GM18511 (cell line): ENCODE measurements around the gene PRSS36.
"Not testable (repeated sequence)": the region's sequence is repeated elsewhere in the genome, so short reads cannot be mapped to it uniquely, and the experiment has no call there.

Source experiments
- ATAC-seq: cut with Tn5 transposase; IDR thresholded peaks from one replicate; pipeline ENCODE4 v1.9.1; 2021; ENCODE audit warnings: mild to moderate bottlenecking, moderate library complexity; ENCODE audit not compliant: unreplicated experiment

The PRSS36 gene

DNA sequence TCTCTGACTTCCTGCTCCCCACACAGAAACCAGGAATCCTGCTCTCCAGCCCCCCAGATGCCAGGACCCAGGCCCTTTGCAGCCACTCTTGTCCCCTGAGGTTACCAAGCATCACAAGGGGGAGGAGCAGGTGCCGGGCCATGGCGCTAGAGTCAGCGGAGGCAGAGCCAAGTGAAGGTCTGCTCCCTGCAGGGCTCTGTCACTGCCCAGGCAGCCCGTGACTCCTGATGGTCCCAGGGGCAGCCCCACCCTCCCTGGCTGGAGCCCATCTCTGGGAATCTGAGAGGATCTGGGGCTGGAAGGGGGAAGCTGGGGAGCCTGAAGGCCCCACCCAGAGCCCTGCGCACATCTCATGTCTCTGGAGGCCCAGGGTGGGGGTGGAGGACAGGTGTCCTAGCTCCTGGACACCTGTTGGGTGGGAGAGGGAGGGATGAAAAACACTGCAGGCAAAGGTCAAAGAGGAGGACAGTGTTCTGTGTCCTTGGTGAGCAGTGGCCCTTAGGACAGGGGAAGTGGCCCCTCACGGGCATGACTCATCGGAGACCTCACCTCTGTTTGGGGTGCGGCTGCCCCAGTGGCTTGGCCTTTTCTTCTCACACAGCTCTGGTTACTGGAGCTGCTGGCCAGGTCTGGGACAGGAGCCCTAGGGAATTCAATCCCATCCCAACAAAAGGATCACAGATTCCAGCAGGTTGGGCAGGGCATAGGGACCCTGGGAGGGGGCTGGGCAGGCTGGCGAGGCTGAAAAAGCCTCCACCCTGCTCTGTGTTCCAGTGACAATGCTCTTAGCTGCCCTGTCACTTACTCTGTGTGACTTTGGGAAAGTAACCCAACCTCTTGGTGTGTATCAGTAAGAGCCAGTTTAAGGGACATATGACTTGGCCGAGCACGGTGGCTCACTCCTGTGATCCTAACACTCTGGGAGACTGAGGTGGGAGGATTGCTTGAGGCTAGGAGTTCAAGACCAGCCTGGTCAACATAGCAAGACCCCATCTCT lies at the start of gene PRSS36:
PRSS36 (minus strand) TSS at position 173 of the 997 bp plus-strand sequence; CDS start at position 142, 31 bp downstream.
- no peak for ATAC-seq

DNA sequence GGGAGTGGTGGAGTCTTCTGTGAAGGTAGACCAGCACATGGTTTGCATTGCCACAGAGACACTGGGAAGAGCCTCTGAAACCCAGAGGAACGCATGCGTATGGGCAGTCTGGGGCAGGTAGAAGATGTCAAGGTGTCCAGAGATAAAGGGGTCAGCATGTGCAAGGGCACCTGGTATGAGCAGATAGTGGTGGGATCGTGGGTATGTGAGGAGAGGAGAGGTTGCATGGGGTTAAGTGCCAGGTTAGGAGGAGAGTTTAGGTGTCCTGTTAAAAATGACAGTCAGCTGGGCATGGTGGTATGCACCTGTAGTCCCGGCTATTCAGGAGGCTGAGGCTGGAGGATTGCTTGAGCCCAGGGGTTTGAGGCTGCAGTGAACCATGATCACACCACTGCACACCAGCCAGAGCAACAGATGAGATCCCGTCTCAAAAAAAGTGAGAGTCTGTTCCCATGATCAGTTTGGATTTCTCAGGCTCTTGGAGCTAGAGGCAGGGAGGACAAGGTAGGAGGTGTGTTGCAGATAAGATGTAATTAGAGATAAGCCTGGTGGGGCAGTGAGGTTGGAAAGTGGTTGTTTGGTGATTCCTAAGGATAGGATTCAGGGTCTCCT lies 49.7 kb upstream of the PRSS36 start:
- no peak for ATAC-seq

DNA sequence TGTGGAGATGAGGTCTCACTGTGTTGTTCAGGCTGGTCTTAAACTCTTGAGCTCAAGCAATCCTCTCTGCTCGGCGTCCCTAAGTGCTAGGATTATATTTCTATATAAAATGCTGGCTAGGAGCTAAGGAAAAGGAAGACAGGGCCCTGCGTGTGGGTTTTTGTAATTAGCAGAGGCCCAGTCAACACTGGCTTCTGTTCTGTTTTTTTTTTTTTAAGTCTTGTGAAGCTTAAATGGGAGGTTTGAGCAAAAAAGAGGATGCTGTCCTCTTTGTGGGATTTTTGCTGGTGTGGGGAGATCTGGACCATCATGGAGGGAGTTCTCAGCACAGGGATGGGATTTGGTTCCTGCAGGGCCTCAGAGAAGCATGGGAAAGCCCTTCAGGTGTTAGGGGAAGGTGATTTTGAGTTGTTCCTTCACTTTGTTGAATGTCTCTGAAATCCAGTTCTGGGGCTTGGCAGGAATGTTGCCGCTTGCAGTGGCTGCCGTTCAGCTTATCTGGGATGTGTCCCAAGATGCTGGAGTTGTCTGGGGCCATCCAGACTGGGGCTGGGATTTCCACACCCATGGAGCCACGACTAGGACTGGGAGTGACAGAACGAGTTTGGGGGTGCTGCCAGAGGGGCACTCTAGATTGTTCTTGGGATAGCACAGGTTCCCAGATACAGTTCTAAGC lies 48.5 kb upstream of the PRSS36 start:
- no peak for ATAC-seq

DNA sequence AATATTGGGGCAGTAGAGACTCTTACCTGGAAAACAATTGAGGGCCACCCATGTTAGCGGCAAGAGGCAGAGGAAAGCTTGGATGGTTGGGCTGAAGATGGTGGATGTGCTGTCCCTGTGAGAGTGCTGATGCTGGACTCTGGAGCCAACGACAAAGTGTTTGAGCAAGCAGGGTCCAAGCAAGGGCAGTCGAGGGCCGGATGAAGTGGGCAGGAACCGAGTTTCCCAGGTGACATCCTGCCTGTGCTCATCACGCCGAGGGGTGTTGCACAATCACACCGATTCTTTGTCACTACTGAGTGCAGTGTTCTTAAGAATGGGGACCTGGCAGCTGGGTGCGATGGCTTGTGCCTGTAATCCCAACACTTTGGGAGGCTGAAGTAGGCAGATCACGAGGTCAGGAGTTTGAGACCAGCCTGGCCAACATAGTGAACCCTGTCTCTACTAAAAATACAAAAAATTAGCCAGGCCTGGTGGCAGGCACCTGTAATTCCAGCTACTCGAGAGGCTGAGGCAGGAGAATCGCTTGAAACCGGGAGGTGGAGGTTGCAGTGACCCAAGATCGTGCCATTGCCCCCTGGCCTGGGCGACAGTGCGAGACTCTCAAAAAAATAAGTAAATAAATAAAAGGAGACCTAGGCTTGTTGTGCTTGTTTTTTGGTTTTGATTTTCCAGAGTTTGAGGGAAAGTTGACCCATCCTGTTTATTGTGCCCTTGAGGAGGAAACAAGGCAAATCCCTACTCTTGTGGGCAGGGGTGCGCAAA lies 46.6 kb upstream of the PRSS36 start:
- no peak for ATAC-seq

DNA sequence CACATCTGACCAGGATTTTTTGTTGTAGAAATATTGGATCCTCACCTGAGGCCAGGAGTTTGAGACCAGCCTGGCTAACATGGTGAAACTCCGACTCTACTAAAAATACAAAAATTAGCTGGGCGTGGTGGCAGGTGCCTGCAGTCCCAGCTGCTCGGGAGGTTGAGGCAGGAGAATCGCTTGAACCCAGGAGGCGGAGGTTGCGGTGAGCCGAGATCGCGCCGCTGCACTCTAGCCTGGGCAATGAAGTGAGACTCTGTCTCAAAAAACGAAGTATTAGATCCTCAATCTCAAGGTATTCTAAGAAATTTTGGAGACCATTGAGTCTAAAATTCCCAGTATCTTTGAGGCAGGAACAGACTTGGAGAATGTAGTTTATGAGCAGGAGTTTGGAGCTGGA lies 46.0 kb upstream of the PRSS36 start:
- not testable (repeated sequence) for ATAC-seq

DNA sequence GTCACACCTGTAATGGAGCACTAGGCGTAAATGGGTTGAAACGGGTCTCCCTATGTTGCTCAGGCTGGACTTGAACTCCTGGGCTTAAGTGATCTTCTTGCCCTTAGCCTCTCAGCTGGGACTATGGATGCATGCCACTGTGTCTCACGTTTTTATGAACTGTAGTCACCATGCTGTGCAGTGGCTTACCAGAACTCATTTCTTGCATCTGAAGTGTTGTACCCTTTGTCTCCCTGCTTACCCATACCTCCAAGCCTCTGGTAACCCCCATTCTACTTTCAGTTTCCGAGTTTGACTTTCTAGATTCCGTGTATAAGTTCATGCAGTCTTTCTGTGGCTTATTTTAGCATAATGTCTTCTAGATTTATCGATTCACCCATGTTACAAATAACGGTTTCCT lies 45.0 kb upstream of the PRSS36 start:
- no peak for ATAC-seq

DNA sequence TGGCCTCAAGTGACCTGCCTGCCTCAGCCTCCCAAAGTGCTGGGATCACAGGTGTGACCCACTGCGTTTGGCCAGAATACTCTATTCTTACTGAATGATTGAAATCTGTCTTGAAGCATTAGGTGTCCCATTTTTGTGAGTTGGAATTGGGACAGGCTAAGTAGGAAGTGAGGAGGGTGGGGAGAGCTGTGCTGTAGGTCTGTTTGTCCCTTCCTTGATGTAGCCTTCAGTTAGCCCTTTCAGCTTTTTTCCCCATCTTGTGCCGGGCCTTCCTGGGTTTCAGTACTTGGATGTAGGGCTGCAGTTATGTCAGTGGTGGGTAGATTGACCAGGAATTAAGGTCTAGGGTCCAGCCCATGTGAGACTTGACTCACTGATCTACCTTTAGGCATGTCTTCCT lies 44.0 kb upstream of the PRSS36 start:
- ATAC-seq, result no peak

DNA sequence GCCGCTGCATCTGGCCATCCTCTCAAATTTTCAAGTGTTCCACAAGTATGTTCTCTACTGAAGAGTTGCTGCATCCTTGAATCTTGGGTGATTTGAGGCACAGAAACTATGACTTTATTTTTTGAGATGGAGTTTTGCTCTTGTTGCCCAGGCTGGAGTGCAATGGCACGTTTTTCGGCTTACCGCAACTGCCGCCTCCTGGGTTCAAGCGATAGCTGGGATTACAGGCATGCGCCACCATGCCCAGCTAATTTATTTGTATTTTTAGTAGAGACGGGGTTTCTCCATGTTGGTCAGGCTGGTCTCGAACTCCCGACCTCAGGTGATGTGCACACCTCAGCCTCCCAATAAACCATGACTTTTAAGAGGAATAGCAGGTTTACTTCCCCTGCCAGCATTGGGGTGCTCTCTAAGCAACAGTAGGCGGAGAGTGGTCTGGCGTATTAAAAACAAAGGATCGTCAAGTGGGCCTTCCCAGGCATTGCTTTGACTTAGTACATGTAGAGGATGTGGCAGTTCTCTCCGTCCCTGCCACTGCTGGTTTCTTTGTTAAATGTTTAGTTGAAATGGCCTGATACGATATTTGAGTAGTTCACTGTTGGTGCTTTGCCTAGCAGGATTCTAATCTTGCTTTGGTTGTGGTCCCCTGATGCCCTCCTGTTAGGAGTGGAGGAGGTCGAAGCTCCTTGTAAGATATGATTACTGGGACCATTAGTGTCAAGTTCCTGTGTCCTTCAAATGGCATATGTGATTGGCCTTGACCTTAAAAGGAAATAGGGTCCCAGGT lies 43.2 kb upstream of the PRSS36 start:
- ATAC-seq, result no peak

DNA sequence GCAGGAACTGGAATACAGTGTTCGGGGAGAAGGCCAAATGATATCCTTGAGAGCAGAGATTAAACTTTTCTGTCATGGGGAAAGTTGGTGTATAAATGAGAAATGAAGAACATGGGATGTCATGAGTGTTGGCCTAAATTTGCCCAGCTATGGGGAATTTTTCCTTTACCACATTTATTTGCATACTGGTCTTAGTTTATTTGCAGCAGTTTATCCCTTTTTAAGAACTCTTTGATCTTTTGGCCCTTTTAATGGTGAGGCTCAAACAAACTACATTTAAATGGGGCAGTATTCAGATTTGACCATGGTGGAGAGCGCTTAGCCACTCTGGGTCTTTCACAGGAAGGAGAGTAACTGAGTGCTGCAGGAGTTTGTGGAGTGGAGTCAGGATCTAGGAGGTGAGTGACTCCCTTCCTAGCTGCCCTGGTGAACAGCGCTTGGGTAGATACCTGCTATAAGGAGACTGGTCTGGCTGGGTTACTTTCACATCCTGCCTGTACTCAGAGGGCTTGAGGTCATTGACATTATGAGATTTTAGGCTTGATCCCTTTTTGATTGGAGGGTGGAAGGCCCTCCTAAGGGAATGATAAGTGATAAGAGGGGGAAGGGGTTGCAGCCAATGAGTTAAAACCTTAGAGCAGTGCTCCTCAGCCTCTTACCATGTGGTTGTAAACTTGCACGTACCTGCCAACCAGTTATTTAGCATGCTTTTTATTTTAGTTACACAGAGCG lies 42.0 kb upstream of the PRSS36 start:
- ATAC-seq, result no peak

DNA sequence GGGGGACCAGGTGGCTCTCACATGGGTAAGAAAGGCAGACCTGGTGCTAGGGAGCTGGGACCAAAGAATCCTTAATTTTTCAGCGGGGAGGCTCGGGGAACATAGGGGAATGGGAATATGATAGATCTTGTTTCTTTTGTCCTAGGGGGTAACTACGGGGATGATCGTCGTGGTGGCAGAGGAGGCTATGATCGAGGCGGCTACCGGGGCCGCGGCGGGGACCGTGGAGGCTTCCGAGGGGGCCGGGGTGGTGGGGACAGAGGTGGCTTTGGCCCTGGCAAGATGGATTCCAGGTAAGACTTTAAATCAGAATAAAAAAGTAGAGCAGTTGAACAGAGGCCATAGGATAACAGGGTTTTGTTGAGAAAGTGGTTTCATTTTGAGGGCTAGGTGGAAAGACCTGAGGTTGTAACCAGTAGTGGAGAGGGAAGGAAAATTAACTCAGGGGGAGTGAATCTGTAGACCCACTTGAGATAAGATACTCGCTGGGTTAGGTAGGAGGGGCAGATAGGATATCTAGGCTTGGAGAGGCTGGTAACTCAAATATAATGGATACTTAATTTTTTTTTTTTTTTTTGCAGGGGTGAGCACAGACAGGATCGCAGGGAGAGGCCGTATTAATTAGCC lies 41.1 kb upstream of the PRSS36 start:
- ATAC-seq, result no peak

DNA sequence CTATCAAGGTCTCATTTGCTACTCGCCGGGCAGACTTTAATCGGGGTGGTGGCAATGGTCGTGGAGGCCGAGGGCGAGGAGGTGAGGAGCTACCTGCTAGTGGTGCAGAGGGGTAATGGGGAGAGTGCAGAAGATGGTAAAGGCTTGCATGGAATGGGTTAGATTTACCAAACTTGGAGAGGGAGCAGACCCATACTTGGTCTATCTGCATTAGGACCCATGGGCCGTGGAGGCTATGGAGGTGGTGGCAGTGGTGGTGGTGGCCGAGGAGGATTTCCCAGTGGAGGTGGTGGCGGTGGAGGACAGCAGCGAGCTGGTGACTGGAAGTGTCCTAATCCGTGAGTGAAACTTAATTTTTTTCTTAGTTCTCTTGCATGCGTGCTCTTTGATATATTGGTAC lies 40.2 kb upstream of the PRSS36 start:
- ATAC-seq, result no peak

DNA sequence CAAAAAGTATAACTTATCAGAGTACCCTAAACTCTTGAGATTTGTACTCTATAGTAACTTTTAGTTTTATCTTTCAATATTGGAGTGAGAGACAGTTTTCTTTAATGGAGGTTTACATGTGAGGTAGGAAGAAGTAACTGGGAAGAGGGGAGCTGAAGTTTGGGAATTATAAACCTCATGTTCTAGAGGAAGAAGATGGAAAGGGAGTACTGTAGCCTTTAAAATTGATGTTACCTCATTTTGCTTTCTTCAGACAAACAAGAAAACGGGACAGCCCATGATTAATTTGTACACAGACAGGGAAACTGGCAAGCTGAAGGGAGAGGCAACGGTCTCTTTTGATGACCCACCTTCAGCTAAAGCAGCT lies 39.5 kb upstream of the PRSS36 start:
- ATAC-seq, result no peak

DNA sequence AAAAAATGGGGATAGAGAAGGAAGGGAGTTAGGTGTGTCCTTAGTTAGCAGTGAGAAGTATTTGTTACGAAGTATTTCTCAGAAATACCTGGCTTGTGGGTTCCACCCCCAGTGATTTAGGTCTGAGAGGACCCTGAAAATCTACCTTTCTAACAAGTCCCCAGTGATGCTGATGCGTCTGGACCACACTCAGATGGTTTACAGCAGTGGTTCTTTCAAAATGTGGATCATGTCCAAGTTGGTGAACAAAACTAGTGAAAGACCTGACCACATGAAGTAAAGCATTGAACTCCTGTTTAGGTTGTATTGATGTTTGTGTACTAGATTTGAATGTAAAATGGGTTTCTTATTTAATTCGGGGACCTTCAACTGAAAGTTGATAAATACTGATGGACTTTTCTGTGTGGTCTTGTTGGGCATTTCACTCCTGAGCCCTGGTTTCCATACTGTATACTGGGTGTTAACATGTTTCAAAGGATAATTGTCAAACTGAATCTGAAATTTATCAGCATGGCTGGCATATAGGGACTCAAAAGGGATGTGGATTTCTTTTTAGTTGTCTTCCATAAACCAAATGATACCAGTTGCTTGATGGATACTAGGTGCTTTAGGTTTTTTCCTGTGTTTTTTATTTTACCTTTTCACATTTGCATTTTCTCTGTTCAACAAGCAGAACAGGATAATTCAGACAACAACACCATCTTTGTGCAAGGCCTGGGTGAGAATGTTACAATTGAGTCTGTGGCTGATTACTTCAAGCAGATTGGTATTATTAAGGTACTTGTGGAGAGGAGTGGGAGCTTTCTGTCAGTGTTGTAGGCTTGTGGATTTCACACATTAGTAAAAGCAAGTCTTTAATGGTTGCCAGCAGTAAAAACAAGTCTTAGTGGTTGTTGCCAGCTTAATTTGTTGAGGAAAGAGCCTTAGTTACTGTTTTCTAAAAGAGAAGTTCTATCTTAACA lies 38.9 kb upstream of the PRSS36 start:
- ATAC-seq, result no peak

DNA sequence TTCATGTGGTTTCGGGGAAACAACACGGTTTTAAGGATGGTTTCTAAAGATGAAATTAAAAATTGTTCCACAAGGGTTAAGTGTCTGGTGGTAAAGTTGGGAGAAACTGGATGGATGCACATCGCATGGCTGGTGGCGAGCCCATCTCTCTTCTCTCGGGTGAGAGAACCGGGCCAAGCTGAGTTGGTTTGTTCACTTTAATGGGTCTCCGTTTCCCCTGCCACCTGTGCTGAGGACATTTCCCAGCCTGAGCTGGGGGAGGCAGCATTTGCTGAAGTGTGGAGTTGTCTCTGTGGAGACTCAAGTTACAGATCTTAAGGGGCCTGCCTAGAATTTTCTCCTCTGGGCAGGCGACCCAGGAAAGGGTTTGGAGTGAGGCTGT lies 37.9 kb upstream of the PRSS36 start:
- ATAC-seq, result no peak

DNA sequence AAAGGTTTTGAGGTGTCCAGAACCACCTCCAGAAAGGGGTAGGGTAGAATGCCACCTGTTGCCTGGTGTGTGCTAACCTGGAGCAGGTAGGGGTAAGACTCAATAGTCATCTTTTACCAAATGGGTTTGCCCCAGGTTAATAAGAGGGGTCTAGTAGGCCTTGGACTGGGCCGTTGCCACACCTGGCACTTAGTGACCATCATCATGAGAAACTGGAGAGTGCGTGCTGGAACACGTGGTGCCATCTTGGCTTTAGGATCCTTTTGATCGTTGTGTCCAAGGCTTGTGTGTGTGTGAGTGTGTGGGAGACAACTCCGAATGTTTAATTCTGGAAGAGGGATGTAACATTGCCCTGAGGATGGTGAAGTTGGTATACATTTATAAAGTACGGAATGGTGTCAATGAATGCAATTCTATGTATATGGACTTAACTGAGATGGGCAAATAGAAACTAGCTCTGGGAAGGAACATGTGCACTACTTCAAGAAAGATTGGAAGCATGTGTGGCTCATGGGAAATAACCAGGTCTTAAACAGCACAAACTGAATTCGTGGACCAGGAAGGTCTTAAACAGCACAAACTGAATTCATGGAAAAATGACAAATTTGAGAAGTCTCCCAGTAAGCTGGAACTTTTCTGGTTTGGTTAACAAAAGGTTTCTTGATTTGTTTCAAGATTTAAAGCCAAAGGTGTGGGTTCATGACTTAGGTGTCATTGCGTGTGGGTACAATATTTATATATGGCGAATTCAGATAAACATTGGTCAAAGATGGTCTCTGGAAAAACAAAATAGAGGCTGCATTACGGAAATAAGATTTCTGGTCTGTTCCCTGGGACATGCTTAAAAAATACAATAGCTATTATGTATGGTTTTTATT lies 37.3 kb upstream of the PRSS36 start:
- ATAC-seq, result no peak

DNA sequence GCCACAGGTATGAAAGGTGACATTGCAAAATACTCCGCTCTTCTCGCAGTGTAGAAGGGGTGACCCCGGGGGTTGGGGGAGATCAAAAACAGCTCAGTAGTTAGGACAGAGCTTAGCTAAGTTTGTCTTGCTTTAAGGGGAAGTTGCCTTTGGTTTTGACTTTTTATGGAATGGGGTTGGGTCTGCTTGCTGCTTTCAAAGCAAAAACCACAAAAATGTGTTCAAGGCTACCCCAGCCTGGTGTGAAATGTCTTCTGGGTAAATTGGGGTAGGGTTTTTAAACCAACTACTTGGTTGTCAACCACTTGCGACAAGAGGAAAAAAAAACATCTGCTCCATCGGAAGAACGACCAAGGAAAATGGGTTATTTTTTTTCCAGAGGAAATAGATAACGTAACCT lies 36.3 kb upstream of the PRSS36 start:
- ATAC-seq, result no peak

DNA sequence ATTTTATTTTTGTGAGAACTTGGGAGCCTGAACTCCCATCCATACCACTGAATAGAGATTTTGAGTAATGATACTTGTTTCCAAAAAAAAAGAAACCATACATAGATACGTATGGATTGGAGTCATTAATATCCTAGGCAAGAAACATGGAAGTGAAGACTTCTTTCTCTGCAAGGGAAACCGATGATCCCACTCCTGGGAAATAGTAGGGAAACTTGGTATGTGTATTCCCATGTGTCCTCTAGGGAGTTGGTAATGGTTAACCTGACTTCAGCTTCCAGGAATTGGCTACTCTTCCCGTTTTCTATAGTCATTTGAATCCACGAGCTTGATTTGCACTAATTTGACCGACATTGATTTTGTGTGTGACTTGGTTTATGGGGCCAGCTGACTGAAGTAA lies 35.5 kb upstream of the PRSS36 start:
- no peak for ATAC-seq
